GM10266 (cell line): Measurements from ENCODE around the gene NUP43.

Source experiments
- DNase-seq: peaks from one replicate; pipeline ENCODE4 v3.0.0; 2012; ENCODE audit errors: extremely low spot score
- CTCF ChIP-seq: IDR thresholded peaks from 2 replicates; pipeline ENCODE4 v1.5.1; 2012; ENCODE audit warnings: mild to moderate bottlenecking, low read depth; ENCODE audit not compliant: control insufficient read depth, insufficient read depth; ENCODE audit errors: missing control alignments

The NUP43 gene

DNA sequence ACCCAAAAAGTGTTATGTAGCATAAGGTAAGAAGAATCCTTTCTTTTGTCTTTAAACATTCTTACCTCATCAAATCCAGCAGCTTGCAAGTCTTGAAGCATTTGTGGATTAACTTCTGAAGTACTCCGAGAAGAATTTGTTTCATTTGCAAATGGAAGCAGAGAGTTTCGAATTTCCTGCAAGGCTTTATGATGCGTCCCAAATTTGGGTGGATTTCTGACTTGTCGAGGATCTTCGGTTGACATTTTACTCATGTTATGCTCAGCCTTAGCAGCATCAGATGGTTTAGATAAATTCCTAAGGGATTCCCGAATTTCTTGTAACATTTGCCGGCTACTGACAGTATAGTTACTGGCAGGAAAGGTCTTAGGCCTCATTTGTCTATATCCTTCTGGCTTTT lies 44.6 kb downstream of the NUP43 start:
- DNase-seq: no peak
- no peak for TF ChIP-seq CTCF

GRCh38 chr6:149699150-149699549 lies 47.2 kb downstream of the NUP43 start:
- TF ChIP-seq CTCF: no peak
- DNase-seq: no peak

- DNase-seq: no peak
Measured at GRCh38 chr6:149698175-149698574, 48.2 kb downstream of the NUP43 start.

DNA sequence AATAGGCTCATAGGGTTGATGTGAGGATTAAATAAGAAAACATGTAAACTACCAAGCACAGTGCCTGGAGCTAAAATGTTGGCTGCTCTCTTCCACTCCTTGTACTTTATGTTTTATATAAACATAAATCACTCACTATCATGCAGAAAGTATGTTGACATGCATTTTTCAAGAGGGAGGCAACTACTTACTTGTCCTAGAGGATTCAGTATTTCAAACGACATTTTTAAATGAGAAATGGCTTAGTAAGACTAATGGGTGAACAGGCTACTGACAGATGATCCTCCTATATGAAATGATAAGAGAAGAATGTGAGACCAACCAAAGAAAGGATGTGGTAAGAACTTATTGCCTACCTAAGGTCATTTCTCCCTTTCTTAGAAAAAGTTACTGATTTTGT lies 49.4 kb downstream of the NUP43 start:
- no peak for DNase-seq
- no peak for TF ChIP-seq CTCF

More at GRCh38 chr6:149698175-149698574, 48.2 kb downstream of the NUP43 start:
- TF ChIP-seq CTCF: no peak

DNA sequence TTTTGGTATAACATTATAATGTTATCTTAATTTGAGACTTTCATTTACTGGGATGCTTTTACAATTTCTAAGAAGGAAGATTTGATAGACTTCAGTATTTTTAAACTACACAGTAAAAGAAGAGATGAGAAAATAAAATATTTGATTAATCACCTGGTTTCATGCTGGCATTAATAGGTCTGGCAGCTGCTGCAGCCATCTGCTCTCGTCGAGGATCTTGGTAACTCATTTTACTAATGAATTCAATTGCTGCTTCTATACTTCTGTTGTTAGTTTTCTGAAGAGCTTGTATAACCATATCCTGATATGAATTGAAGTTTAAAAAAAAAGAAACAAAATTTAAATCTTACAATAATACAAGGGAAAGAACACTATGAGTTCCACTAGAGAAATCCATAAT lies 51.4 kb downstream of the NUP43 start:
- TF ChIP-seq CTCF: no peak
- no peak for DNase-seq

GRCh38 chr6:149691201-149691600 lies 55.1 kb downstream of the NUP43 start:
- no peak for TF ChIP-seq CTCF
- no peak for DNase-seq

GRCh38 chr6:149686230-149686629 lies 60.1 kb downstream of the NUP43 start:
- no peak for DNase-seq
- no peak for TF ChIP-seq CTCF
